NCI-H2107 treated with DMSO at 0.1 percent for 48 hours (cell line): Measurements from ENCODE around the gene SMYD5.
A peak's percentile ranks its signal among the peaks of the same experiment; 100 is the strongest.

Experiments used
- DNase-seq: peaks from one replicate; lab custom pipeline; 2025; ENCODE audit not compliant: unreplicated experiment; lab: John Stamatoyannopoulos, UW

The SMYD5 gene

GRCh38 chr2:73203055-73203681 is 10.9 kb upstream of the SMYD5 start:
- no peak for DNase-seq

DNA sequence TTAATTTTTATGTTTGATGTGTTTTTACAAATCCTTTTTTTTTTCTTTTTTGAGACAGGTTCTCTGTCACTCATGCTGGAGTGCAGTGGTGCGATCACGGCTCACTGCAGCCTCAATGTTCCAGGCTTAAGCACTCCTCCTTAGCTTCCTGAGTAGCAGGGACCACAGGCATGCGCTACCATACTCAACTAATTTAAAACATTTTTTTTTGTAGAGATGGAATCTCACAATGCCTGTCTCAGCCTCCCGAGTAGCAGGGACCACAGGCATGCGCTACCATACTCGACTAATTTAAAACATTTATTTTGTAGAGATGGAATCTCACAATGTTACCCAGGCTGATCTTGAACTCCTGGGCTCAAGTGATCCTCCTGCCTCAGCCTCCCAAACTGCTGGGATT is 8.4 kb upstream of the SMYD5 start:
- no peak for DNase-seq

DNA sequence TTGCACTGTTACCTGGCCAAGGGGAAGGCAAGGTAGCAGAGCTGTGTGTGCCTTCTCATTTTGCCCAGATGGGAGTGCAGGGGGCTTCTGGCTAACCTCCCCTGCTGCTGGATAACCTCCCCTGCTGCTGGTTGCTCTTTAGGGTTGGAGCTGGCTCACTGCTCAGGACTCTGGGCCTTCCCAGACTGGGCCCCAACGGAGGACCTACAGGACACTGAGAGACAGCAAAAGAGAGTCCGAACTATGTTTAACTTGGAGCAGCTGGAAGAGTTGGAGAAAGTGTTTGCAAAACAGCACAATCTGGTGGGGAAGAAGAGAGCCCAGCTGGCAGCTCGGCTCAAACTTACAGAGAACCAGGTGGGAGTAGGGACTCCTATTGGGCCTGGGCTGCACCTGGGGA is 5.8 kb upstream of the SMYD5 start:
- no peak for DNase-seq

GRCh38 chr2:73210019-73210418 is 4.0 kb upstream of the SMYD5 start:
- no peak for DNase-seq

DNA sequence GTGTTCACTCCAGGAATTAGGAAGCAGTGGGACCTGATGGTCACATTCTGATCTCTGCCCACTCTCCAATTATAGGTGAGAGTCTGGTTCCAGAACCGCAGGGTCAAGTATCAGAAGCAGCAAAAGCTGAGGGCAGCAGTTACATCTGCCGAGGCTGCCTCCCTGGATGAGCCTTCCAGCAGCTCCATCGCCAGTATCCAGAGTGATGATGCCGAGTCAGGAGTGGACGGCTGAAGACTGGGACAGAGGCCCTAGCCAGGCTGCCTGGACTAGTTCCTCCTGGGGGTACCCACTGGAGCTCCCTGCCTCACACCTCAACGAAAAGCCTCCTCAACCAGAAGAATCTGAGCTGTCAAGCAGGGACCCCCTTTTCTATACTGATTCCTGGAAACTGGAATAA is 3.3 kb upstream of the SMYD5 start:
- no peak for DNase-seq

- DNase-seq = no peak
These were observed 2.0 kb upstream of the SMYD5 start for GRCh38 chr2:73212098-73212447.

DNA sequence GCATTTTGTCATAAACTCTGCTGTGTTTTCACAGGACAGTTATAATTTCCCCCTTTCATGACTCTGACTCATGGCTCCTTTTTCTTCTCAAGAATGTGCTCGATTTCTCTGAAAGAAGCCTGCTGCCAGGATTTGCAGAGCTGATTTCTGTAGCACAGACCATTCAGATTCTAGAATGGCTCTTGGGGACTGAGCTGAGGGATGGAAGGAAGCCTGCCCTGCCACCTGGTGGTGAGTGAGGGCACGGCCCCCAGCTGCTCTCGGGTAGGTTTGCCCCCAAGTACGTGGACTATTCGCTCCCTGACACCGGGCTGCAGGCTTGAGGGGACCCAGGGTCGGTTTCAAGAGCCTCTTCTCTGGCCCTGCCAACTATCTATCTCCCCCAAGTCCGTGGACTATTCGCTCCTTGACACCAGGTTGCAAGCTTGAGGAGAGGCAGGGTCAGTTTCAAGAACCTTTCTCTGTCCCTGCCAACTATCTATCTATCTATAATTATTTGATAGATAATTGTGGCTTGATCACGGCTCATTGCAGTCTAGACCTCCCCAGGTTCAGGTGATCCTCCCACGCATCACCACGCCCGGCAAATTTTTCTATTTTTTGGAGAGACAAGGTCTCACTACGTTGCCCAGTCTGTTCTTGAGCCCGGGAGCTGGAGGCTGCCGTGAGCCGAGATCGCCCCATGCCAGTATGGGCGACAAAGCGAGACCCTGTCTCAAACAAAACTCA is 1.4 kb upstream of the SMYD5 start:
- peak; percentile 27 for DNase-seq

DNA sequence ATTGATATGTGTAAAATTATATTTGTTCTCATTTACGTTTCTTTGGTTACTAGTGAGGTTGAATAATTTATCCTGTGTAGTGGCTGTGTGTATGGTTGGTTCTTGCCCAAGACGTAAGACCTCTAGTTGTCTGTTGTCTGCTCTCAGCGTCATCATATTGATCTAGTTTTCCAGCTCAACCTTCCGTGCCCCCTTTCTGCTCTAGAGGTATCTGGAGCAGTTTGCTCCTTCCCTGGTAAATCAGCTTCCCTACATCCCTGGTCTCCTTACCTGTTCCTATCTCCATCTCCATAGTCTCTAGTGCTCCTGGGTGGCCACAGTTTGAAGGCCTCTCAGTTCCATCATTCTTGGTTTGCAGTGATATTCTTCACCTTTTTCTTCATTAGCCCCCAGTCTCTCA is 1.2 kb downstream of the SMYD5 start:
- no peak for DNase-seq

DNA sequence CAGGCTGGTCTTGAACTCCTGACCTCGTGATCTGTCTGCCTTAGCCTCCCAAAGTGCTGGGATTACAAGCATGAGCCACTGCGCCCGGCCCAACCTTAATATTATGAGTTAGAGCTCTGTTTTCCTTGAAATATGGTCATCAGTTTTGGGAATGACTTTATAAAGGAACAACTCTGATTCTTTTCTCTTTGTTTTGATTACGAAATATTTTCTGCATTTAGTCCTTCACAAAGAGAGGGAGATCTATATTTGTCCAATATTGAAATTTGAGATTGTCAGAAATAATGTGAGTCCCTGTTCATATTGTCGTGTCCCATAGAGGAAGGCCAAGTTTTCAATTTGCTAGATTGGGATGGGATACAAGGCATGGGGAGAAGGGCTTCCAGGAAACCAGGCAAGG is 3.1 kb downstream of the SMYD5 start:
- DNase-seq = no peak

DNA sequence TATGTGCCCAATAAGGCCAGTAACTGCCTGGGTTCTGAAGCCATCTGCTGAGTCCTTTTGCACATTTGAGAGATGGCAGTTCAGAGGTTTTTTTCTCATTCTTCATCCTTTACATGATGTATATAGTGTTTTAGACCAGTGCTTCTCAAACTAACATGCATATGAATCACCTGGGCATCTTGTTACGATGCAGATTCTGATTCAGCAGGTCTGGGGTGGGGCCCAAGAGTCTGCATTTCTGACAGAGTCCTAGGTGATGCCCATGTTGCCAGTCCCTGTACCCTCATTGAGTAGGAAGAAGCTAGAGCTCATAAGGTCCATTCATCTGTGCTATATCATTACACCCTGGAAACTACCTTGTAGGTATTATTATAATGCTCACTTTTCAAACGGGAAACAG is 3.8 kb downstream of the SMYD5 start:
- DNase-seq = no peak

GRCh38 chr2:73218298-73218697 is 4.3 kb downstream of the SMYD5 start:
- DNase-seq = no peak

DNA sequence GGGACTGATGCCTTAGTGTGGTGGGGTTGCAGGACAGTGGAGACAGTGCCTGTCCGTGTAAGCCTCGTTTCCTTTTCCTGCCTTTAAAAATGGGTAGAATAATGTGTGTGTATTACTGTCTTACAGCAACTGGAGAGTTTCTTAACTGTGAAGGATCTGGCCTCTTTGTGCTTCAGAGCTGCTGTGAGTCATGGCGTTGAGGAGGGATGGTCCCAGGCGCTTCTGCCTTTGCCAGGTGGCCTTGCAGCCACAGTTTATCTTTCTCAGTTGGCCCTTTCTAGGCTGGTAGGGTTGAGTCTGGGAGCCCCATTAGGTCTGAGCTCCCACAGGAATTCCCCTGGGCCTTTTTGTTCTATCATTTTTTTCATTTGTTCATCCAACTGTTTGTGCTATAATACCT is 9.8 kb downstream of the SMYD5 start:
- no peak for DNase-seq

DNA sequence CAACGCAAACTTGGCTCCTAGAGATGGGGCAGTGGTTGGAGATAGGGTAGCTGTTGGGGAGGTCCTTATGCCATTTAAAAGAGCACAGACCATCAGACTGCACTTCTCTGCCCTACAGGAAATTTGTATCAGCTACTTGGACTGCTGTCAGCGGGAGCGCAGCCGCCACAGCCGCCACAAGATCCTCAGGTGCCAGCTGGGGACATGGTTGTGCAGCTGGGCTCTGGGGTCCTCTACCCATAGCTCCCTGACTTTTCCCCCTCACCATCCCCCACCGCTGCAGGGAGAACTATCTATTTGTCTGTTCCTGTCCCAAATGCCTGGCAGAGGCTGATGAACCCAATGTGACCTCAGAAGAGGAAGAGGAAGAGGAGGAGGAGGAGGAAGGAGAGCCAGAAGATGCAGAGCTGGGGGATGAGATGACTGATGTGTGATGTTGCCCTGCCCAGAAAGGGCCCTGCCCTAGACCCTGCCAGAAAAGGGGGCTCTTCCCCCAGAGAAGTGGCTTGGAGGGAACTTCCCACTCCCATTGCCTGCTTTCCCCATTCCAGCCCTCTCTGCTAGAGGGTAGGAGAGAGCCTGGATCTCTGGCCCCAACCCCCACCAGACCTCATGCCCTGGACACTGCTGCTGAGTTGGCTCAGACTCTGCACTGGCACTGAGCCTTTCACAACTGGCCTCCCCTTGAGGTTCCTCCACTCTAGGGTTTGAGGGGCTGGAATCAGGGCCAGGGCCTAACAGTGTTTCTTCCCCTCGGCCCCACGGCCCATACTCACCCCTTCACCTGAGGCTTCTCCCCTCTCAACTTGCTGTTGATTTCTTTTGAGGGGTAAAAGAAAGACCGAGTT is 11.7 kb downstream of the SMYD5 start:
- DNase-seq = no peak

DNA sequence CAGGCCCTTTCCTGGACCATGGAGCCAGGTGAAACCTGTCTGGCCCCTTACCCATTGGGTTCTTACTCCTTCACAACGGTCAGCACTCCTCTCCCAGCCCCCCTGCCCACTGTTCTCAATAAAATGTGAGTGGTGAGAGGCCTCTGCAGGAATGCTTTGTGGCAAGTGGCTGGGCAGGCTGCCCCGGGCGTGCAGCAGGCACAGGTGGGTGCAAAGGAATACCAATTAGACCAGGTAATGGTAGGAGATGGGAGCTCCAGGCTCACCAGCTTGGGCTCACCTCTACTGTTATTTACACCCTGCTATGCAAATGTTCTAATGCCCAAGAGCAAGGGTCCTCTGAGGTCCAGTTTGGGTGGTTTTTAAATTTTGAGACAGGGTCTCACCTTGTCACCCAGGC is 13.0 kb downstream of the SMYD5 start:
- no peak for DNase-seq

- no peak for DNase-seq
These were observed 14.6 kb downstream of the SMYD5 start for GRCh38 chr2:73228631-73229030.

DNA sequence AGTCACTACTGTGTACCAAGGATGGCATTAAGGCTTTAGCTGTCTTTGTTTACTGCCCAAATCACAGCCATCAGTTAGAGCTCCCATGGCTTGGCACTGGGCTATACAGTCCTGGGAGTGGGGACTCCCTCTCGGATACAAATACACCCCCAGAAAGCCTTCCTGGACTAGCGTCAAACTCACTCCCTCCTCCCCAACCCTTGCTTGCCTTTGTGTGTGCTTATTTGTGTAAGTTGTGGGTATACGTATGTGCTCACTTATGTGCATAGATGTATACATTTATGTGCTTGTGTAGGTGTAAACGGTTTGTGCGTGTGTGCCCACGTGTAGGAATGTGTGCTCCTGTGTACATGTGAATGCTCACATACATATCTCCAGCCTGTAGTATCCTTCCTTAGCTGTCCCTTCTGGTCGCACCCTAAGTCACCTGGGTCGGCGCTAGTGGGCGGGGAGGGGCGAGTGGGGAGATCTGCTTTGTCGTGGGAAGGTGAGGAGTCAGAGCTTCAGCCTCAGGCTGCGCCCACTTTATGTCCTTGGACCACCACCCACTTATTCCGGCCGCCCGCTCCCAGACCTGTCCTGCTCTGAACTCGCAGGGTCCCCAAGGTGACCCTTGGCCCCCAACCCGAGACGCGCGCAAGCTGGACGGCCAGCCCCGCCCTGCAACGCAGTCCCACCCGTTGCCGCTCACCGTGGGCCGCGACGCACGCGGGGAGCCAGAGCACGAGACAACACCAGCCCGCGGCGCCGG is 18.5 kb downstream of the SMYD5 start:
- DNase-seq = no peak

GRCh38 chr2:73233154-73233931 is 19.3 kb downstream of the SMYD5 start, which contains the start of gene PRADC1:
PRADC1 (minus strand) TSS chr2:73233239; CDS start chr2:73233160, 79 bp downstream.
- DNase-seq = peak; percentile 97

DNA sequence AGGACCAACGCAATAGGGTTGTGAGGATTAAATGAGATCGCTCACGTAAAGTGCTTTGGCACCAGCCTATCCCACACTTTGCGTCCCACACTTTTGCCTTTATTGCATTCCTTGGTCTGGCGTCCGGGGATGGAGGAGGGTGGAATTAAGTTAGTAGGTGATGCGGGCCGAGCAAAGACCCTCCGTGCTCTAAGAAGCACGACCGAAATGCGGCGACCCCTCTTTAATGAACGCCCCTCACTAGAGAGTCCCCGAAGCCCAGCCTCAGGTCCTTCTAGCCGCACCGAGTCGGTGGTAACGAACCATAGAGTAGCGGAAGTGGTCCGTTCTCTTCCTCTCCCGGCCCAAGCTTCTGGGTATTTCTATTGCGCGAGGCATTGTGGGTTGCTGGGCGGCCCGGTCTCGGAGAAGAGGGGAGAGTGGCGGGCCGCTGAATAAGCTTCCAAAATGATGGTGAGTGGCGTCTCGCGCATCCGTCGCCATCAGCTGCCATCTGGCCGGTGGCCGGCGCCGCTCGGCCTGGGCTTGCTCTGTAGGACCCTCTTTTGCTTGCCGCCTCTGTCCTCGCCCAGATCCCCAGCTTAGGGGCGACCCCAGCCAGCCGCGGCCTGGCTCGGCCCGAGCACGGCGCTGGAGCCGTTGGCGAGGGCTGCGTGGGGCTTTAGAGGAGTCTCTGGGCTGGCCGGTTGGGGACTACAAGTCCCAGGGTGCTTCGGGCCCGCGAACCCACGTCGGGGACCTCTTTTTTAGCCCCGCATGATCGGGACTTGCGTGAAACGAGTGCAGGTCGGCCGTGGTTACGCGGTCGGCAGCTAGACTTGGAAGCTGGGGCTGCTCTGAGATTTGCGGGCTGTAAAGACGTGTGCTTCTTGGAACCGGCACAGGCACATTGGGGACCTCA is 20.1 kb downstream of the SMYD5 start, which contains the start of gene CCT7:
Gene CCT7 (plus strand): TSS at position 377 of the 901 bp plus-strand sequence. CDS start 71 bp downstream, at position 448.
- peak; percentile 91 for DNase-seq

- no peak for DNase-seq
These were observed 21.4 kb downstream of the SMYD5 start for GRCh38 chr2:73235315-73236028.
